HG03558 (cell line): ENCODE measurements around the gene NBPF3.
"Not testable (repeated sequence)": the region's sequence is repeated elsewhere in the genome, so short reads cannot be mapped to it uniquely, and the experiment has no call there.

Experiments used
- ATAC-seq: cut with Tn5 transposase; IDR thresholded peaks from one replicate; pipeline ENCODE4 v1.9.1; 2021; ENCODE audit warnings: moderate number of reproducible peaks; ENCODE audit not compliant: unreplicated experiment; ENCODE audit errors: extremely low read depth

Gene NBPF3, protein sequence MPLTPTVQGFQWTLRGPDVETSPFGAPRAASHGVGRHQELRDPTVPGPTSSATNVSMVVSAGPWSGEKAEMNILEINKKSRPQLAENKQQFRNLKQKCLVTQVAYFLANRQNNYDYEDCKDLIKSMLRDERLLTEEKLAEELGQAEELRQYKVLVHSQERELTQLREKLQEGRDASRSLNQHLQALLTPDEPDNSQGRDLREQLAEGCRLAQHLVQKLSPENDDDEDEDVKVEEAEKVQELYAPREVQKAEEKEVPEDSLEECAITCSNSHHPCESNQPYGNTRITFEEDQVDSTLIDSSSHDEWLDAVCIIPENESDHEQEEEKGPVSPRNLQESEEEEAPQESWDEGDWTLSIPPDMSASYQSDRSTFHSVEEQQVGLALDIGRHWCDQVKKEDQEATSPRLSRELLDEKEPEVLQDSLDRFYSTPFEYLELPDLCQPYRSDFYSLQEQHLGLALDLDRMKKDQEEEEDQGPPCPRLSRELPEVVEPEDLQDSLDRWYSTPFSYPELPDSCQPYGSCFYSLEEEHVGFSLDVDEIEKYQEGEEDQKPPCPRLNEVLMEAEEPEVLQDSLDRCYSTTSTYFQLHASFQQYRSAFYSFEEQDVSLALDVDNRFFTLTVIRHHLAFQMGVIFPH

DNA sequence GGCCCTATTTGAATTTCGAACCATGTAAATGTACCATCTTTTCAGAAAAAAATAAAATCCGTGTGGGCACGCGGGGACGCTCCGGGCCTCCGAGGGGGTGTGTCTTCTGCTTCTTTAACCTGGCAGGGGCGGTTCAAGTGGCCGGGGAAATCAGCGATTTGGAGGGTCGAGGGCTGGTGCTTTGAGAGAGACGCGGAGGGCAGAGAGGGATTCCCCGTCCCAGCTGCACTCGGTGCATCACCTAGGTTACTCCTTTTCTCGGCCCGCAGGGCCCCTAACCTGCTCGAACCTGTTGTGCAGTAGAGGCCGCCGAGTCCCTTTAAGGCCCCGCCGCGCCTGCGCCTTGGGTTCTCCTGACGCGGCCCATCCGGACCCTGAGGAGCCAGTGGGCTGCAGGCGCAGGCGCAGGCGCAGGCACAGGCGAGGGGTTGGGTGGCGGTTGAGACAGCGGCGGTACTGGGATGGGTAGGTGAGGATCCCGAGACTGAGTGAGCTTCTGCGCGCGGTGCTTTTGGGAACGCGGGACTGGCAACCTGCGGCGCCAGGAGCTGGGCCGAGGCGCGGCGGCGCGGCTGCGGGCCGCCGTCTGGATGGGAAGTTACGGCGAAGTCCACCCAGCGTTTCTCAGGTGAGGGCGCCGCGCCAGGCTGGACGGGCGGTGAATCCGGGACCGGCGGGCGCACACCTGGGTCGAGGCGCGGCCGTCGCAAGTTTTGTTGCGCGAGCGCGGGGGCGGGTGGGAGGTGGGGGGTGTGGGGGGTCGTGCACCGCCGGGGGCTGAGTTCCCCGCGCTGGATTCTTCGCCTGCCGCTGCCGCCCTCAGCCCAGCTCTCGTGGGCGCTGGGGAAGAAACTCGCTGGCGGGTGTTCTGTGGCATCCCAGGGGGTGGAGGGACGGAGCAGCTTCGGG lies at the start of gene NBPF3:
Gene NBPF3, plus strand, starts transcription at position 417 of the 909 bp plus-strand sequence. CDS start 4,950 bp downstream, outside the sequence.
- no peak for ATAC-seq

DNA sequence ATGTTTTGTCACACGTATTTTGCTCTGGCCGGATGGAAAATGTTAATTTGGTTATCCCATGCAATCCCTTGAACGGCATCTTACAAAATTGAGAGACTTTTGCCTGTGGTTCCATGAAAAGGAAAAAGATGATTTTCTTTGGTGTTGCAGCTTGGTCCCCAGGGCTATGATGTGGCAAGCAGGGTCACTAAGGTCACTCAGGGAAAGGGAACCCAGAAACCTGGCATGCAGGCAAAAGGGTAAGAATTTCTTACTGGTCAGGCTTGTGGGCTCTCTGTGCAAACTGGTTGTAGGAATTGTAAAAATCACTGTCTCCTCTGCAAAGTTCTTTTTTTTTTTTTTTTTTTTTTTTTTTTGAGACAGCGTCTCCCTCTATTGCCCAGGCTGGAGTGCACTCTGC lies 48.4 kb upstream of the NBPF3 start:
- ATAC-seq: no peak

- ATAC-seq: no peak
Measured at GRCh38 chr1:21392587-21393263, 47.2 kb upstream of the NBPF3 start.

GRCh38 chr1:21396516-21396915 lies 43.4 kb upstream of the NBPF3 start:
- no peak for ATAC-seq

DNA sequence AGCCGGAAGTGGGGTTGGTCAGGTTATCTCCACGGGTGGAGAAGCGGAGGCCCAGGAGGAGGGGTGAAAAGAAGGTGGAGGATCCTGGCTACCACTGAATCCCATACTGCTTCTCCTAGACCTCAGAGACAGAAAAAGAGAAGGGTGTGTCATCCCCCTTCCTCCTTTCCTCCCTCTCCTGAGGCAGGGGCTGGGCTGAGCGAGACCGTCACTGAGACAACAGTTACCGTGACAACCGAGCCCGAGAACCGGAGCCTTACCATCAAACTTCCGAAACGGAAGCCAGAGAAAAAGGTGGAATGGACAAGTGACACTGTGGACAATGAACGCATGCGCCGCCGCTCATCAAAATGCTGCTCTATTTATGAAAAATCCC lies 42.1 kb upstream of the NBPF3 start:
- no peak for ATAC-seq

GRCh38 chr1:21401726-21402346 lies 38.1 kb upstream of the NBPF3 start:
- not testable (repeated sequence) for ATAC-seq

- ATAC-seq: no peak
Measured at GRCh38 chr1:21406659-21407058, 33.3 kb upstream of the NBPF3 start.

GRCh38 chr1:21409897-21410296 lies 30.0 kb upstream of the NBPF3 start:
- not testable (repeated sequence) for ATAC-seq

- no peak for ATAC-seq
Measured at GRCh38 chr1:21414015-21414414, 25.9 kb upstream of the NBPF3 start.

- not testable (repeated sequence) for ATAC-seq
Measured at GRCh38 chr1:21420378-21420777, 19.6 kb upstream of the NBPF3 start.

- not testable (repeated sequence) for ATAC-seq
Measured at GRCh38 chr1:21421307-21421706, 18.6 kb upstream of the NBPF3 start.

DNA sequence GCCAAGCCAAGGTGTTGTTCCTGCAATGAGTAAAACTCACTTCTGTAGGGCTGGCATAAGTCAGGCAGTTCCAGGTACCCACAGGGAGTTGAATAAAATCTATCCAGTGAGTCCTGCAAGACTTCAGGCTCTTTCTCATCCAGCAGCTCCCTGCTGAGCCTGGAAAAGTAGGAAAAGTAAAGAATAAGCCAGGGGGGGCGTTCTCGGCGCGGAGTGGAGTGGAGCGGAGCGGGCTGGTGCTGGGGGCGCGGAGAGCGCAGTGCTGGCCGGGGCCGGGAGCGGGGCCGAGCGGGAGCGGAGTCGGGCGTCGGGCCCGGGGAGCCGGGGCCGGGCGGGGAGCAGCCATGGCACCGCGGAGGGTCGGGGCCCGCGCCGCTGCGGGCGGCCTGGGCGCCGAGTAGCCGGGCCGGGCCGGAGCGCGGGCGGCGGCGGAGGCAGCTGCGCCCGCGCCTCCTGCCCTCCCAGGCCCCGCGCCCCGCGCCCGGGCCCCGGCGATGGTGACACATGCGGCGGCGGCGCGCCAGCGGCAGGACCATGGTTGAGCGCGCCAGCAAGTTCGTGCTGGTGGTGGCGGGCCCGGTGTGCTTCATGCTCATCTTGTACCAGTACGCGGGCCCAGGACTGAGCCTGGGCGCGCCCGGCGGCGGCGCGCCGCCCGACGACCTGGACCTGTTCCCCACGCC lies 12.0 kb upstream of the NBPF3 start:
- ATAC-seq: not testable (repeated sequence)

DNA sequence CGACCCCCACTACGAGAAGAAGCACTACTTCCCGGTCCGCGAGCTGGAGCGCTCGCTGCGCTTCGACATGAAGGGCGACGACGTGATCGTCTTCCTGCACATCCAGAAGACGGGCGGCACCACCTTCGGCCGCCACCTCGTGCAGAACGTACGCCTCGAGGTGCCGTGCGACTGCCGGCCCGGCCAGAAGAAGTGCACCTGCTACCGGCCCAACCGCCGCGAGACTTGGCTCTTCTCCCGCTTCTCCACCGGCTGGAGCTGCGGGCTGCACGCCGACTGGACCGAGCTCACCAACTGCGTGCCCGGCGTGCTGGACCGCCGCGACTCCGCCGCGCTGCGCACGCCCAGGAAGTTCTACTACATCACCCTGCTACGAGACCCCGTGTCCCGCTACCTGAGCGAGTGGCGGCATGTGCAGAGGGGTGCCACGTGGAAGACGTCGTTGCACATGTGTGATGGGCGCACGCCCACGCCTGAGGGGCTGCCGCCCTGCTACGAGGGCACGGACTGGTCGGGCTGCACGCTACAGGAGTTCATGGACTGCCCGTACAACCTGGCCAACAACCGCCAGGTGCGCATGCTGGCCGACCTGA lies 11.4 kb upstream of the NBPF3 start:
- ATAC-seq: not testable (repeated sequence)

DNA sequence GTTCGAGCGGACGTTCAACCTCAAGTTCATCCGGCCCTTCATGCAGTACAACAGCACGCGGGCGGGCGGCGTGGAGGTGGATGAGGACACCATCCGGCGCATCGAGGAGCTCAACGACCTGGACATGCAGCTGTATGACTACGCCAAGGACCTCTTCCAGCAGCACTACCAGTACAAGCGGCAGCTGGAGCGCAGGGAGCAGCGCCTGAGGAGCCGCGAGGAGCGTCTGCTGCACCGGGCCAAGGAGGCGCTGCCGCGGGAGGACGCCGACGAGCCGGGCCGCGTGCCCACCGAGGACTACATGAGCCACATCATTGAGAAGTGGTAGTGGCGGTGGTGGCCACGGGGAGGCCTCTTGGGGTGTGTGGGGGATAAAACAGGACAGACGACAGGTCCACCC lies 10.7 kb upstream of the NBPF3 start:
- ATAC-seq: not testable (repeated sequence)

- ATAC-seq: not testable (repeated sequence)
Measured at GRCh38 chr1:21430875-21431274, 9.1 kb upstream of the NBPF3 start.

GRCh38 chr1:21434394-21434793 lies 5.5 kb upstream of the NBPF3 start:
- no peak for ATAC-seq

DNA sequence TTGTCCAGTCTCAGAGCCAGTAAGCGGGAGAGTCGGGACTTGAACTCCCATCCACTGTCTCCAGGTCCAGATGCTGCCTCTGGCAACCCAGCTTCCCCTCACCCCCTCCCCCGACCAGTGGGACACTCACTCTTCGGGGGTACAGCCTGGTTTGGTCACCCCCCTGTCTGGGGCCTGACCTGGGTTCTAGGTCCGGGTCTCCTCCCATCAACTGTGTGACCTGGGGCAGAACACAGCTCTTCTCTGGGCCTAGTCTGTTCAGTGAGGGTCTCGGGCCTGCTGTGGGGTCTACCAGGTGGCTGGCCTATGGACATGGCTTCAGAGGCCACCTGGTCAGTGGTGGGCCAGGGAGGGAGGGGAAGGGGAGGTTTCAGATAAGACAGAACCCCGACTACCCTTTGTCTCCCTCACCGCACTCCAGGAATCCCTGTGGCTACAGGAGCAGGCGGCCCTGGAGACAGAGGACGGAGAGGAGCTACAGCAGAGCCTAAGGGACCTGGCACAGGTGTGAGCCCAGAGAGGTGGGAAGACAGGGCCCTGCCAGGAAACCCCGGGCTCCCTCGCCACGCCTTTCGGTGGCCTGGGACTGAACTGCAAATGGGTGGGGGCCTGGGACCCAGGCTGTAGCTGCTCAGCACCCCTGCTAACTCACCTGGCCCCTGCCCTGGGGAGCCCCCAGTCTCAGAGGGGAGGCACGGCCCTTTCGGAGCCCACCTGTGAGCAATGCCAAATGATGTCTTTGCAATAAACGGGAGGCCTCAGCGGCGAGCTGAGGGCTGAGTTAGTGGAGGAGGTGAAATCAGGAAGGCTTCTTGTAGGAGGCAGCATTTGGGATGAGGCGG lies 4.1 kb upstream of the NBPF3 start:
- no peak for ATAC-seq
